Neuronal stem cell (in vitro differentiated cells): ENCODE measurements around the gene MFAP4. TPM values are rescaled to one million over a fixed set of nuclear protein-coding genes. Genes with fewer than 3 reads are reported as not detected.

ENCODE experiments used
- DNase-seq: peaks from one replicate; pipeline ENCODE4 v3.0.0-alpha.2; 2013; ENCODE audit warnings: low spot score
- H2AFZ ChIP-seq: one replicate; pipeline ENCODE4 v1.6.1; 2013; ENCODE audit warnings: mild to moderate bottlenecking, low read length, inconsistent platforms
- H2AK5ac ChIP-seq: 2 replicates; pipeline ENCODE4 v1.6.1; 2013; ENCODE audit warnings: low read depth, mild to moderate bottlenecking, inconsistent platforms, low read length, moderate library complexity, mixed read lengths
- H2BK120ac ChIP-seq: 2 replicates; pipeline ENCODE4 v1.6.1; 2013; ENCODE audit warnings: low read depth, mild to moderate bottlenecking, inconsistent platforms, low read length, moderate library complexity, mixed read lengths
- H2BK12ac ChIP-seq: one replicate; pipeline ENCODE4 v1.6.1; 2013; ENCODE audit warnings: low read length, inconsistent platforms
- H2BK15ac ChIP-seq: 2 replicates; pipeline ENCODE4 v1.6.1; 2013; ENCODE audit warnings: mild to moderate bottlenecking, low read length, inconsistent platforms, mixed read lengths
- H2BK5ac ChIP-seq: one replicate; pipeline ENCODE4 v1.6.1; 2013; ENCODE audit warnings: inconsistent platforms, mild to moderate bottlenecking, low read length, moderate library complexity
- H3K14ac ChIP-seq: one replicate; pipeline ENCODE4 v1.6.1; 2013; ENCODE audit warnings: low read length, inconsistent platforms
- H3K18ac ChIP-seq: 2 replicates; pipeline ENCODE4 v1.6.1; 2013; ENCODE audit warnings: low read length, inconsistent platforms
- H3K23ac ChIP-seq: 2 replicates; pipeline ENCODE4 v1.6.1; 2013; ENCODE audit warnings: low read depth, mild to moderate bottlenecking, mixed read lengths, low read length, inconsistent platforms; ENCODE audit not compliant: poor library complexity
- H3K27ac ChIP-seq: replicated peaks from 3 replicates; pipeline ENCODE4 v1.5.1; 2013; ENCODE audit warnings: low read length, inconsistent platforms
- H3K27me3 ChIP-seq, 3 experiments: 2 replicates each; pipeline ENCODE4 v1.6.1; 2013; ENCODE audit warnings: low read length in 3 of 3, mild to moderate bottlenecking in 2 of 3, inconsistent platforms in 1 of 3, low read depth in 1 of 3, mixed read lengths in 1 of 3, moderate library complexity in 1 of 3; ENCODE audit not compliant: control insufficient read depth in 3 of 3, insufficient read depth in 3 of 3
- H3K36me3 ChIP-seq, 2 donors: replicated peaks in 1 of 2; 2 replicates each; pipeline ENCODE4 v1.6.1; 2013; ENCODE audit warnings: low read length in 2 of 2; ENCODE audit not compliant: control insufficient read depth in 2 of 2, insufficient read depth in 2 of 2
- H3K4ac ChIP-seq: 2 replicates; pipeline ENCODE4 v1.6.1; 2013; ENCODE audit warnings: inconsistent platforms, mild to moderate bottlenecking, low read length, moderate library complexity
- H3K4me1 ChIP-seq, 2 donors: 1 replicate in 1 of 2; 2 replicates in 1 of 2; pipeline ENCODE4 v1.6.1; 2013; ENCODE audit warnings: low read length in 2 of 2, low read depth in 1 of 2; ENCODE audit not compliant: control insufficient read depth in 2 of 2, insufficient read depth in 1 of 2
- H3K4me2 ChIP-seq: one replicate; pipeline ENCODE4 v1.6.1; 2013; ENCODE audit warnings: mild to moderate bottlenecking, low read length, inconsistent platforms; ENCODE audit not compliant: insufficient read depth, poor library complexity, severe bottlenecking
- H3K4me3 ChIP-seq, 2 donors: 2 replicates each; pipeline ENCODE4 v1.5.1; 2013; ENCODE audit warnings: low read length in 2 of 2, mild to moderate bottlenecking in 2 of 2, inconsistent platforms in 1 of 2, moderate library complexity in 1 of 2
- H3K79me1 ChIP-seq: one replicate; pipeline ENCODE4 v1.6.1; 2013; ENCODE audit warnings: low read depth, mild to moderate bottlenecking, inconsistent platforms, low read length, moderate library complexity
- H3K9ac ChIP-seq: one replicate; pipeline ENCODE4 v1.6.1; 2013; ENCODE audit warnings: mild to moderate bottlenecking, low read depth, low read length, inconsistent platforms; ENCODE audit not compliant: poor library complexity
- H3K9me3 ChIP-seq, 2 donors: replicated peaks in 1 of 2; 2 replicates each; pipeline versions ENCODE3 to v1.6.1; 2013; ENCODE audit warnings: low read length in 2 of 2, mild to moderate bottlenecking in 2 of 2, inconsistent platforms in 1 of 2, low read depth in 1 of 2, mixed read lengths in 1 of 2, moderate library complexity in 1 of 2; ENCODE audit not compliant: control insufficient read depth in 2 of 2, insufficient read depth in 1 of 2
- H4K8ac ChIP-seq: one replicate; pipeline ENCODE4 v1.6.1; 2013; ENCODE audit warnings: low read depth, mild to moderate bottlenecking, inconsistent platforms, low read length, moderate library complexity
- H4K91ac ChIP-seq: one replicate; pipeline ENCODE4 v1.6.1; 2013; ENCODE audit warnings: low read length, low read depth, mild to moderate bottlenecking, inconsistent platforms; ENCODE audit not compliant: poor library complexity
- WGBS, 2 donors: extraction: QIAGEN DNeasy Blood & Tissue Kit; methylation state at CpG; one replicate each; pipeline ENCODE4 v1.1.7; 2013; ENCODE audit warnings: missing lambda C conversion rate in 2 of 2, mixed read lengths in 1 of 2; ENCODE audit not compliant: insufficient read length in 2 of 2, insufficient replicate concordance in 1 of 2; ENCODE audit errors: extremely low coverage in 2 of 2; 5-methylcytosine and 5-hydroxymethylcytosine counted together
- small RNA-seq: library from polyadenylated mRNA; stranded (forward); fragments of <200 nt; extraction: miRNeasy Mini kit (QIAGEN cat#:217004); gene quantifications from one replicate; pipeline ENCODE3, GENCODE V24; 2013; ENCODE audit not compliant: insufficient read depth

Gene MFAP4

DNA sequence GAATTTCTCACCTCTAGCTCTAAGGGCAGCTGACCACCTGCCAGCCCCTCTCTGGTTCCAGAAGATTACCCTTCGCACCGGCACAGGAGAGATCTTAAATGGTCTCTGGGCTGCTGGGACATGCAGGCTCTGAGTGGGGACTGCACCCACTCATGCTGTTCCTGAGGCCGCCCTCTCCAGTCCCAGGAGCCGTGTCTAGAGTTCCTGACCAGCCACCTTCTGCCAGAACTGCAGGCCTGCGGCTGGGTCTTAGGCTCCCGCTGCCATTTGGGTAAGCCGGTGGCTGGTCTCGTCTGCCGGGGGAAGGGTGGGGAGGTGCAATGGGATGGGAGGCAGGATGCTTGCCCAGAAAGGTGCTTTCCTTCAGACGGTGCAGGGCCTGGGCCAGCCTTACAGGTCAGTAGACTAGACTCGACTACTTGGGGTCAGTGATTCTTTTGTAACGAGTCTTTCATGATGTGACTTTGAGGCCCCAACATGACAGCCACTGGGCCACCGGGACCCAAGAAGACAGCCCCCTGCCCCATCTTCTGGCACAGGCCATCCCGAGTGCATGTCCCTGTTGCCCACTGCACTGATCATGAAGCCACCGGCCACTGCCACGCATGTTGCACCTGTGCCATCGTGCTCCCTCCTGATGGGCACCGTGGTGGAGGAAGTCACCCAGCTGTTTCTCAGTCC is 50.9 kb downstream of the MFAP4 start:
- no peak for DNase-seq
- Histone ChIP-seq H4K91ac (no peak overlapping the region), H2BK120ac (no peak overlapping the region), H3K4ac (no peak overlapping the region), H3K9ac (no peak overlapping the region), H4K8ac (no peak overlapping the region), H3K4me2 (no peak overlapping the region), H3K14ac (no peak overlapping the region), H2BK5ac (peak overlapping the region; percentile 62), H3K79me1 (no peaks in the 10 kb centered on the region), H2BK12ac (no peak overlapping the region), H2BK15ac (no peak overlapping the region), H2AK5ac (no peak overlapping the region), H3K27me3 (no peaks in the 10 kb centered on the region), H3K27ac (no peak overlapping the region), H3K18ac (no peak overlapping the region), H3K4me1 (peaks cover 2 to 11% of the 10 kb centered on the region in 2 donors), H3K9me3 (no peaks in the 10 kb centered on the region), H2AFZ (no peak overlapping the region), H3K4me3 (no peak overlapping the region), H3K36me3 (peaks cover 6 to 57% of the 10 kb centered on the region in 2 donors), H3K23ac (peak overlapping the region; percentile 47)
- no CpG with 5 or more reads among the region's 18 CpGs for WGBS, 2 donors

GRCh38 chr17:19334331-19334730 is 52.7 kb downstream of the MFAP4 start:
- Histone ChIP-seq H2BK120ac (no peak overlapping the region), H3K4me1 (peaks cover 5 to 23% of the 10 kb centered on the region in 2 donors), H3K18ac (peak overlapping the region; percentile 63), H3K4ac (no peak overlapping the region), H2BK15ac (no peak overlapping the region), H3K14ac (no peak overlapping the region), H3K9ac (peak overlapping the region; percentile 60), H2BK12ac (no peak overlapping the region), H3K27me3 (no peaks in the 10 kb centered on the region), H3K23ac (no peak overlapping the region), H4K8ac (no peak overlapping the region), H4K91ac (no peak overlapping the region), H3K27ac (no peak overlapping the region), H2AFZ (no peak overlapping the region), H2AK5ac (no peak overlapping the region), H3K4me2 (no peak overlapping the region), H3K4me3 (no peak overlapping the region), H3K36me3 (peaks cover 6 to 64% of the 10 kb centered on the region in 2 donors), H2BK5ac (no peak overlapping the region), H3K9me3 (no peaks in the 10 kb centered on the region), H3K79me1 (no peaks in the 10 kb centered on the region)
- no peak for DNase-seq
- no CpG with 5 or more reads among the region's 6 CpGs for WGBS, 2 donors

DNA sequence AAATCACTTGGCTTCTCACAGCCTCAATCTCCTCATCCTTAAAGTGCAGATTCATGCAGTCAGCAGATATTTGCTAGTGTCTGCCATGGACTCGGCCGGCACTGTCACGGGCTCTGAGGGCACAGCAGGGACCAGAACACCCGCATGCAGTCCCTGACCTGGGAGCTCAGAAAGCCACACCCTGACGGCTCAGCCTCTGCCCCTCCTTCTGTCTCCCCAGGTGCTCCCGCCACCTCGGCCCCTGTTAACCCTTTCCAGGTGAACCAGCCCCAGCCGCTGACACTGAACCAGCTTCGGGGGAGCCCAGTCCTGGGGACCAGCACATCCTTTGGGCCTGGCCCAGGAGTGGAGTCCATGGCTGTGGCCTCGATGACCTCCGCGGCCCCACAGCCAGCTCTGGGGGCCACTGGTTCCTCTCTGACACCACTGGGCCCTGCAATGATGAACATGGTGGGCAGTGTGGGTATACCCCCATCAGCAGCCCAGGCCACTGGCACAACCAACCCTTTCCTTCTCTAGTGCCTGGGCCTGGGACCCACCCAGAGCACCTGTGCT is 53.2 kb downstream of the MFAP4 start:
- H3K4ac ChIP-seq = no peak overlapping the region
- H3K18ac ChIP-seq = no peak overlapping the region
- H2BK120ac ChIP-seq = no peak overlapping the region
- no peak overlapping the region for H2AK5ac ChIP-seq
- peaks cover 9 to 69% of the 10 kb centered on the region in 2 donors for H3K36me3 ChIP-seq
- H2BK15ac ChIP-seq = no peak overlapping the region
- H3K27me3 ChIP-seq = no peaks in the 10 kb centered on the region
- no peak overlapping the region for H4K91ac ChIP-seq
- H2BK12ac ChIP-seq = no peak overlapping the region
- H3K79me1 ChIP-seq = no peaks in the 10 kb centered on the region
- no CpG with 5 or more reads among the region's 12 CpGs for WGBS, 2 donors
- DNase-seq = no peak
- no peaks in the 10 kb centered on the region for H3K9me3 ChIP-seq
- H3K4me1 ChIP-seq = peaks cover 6 to 23% of the 10 kb centered on the region in 2 donors
- no peak overlapping the region for H3K4me2 ChIP-seq
- H2AFZ ChIP-seq = no peak overlapping the region
- H3K9ac ChIP-seq = no peak overlapping the region
- H3K23ac ChIP-seq = no peak overlapping the region
- H3K14ac ChIP-seq = no peak overlapping the region
- H3K4me3 ChIP-seq = no peak overlapping the region
- no peak overlapping the region for H4K8ac ChIP-seq
- H3K27ac ChIP-seq = no peak overlapping the region
- no peak overlapping the region for H2BK5ac ChIP-seq

Small RNAs within 50 kb of the gene (small RNA-seq; reads per million reads assigned to genes)
- gene MIR1180 = 800 reads per million, percentile 99 among the genes with 10 or more reads in this experiment
- not detected for gene RF00537
